GM12801 (cell line): Measurements from ENCODE around the gene INCENP.

Source experiments
- TF ChIP-seq, protein P1 (sequence below): IDR thresholded peaks from one replicate; pipeline ENCODE4 v1.5.1; 2011; ENCODE audit warnings: control low read depth; ENCODE audit not compliant: insufficient read length; ENCODE audit errors: extremely low read depth

The INCENP gene

DNA sequence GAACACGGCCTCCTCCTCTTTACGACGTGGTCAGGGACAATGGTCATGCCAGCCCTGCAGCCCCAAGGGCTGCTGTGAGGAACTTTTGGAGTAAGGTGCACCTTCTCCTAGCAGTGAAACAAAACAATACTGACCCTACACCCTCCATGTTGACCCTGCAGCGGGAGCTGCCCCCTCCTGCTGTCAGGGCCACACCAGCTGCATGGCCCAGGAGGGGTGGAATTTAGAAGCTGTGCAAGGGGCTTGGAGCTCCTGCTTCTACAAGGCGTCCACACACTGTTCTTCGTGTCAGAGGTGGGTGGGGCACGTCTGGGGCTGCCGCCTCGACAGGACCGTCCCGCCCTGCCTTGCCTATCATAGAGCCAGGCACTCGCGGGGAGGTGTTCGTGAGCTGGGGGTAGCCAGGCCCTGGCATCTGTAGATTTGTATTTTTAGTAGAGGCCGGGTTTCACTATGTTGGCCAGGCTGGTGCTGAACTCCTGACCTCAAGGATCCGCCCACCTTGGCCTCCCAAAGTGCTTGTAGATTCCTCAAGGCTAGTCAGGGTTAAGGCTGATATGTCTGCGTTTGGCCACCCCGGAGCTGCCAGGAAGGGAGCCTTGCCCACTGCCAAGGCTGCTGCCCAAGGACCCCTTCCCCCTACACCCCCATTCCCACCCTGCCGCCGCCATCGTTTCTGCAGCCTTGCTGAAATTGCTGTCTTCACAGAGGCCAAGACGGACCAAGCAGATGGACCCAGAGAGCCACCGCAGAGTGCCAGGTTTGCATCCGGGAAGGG lies 15.9 kb downstream of the INCENP start:
- TF ChIP-seq, protein P1, sequence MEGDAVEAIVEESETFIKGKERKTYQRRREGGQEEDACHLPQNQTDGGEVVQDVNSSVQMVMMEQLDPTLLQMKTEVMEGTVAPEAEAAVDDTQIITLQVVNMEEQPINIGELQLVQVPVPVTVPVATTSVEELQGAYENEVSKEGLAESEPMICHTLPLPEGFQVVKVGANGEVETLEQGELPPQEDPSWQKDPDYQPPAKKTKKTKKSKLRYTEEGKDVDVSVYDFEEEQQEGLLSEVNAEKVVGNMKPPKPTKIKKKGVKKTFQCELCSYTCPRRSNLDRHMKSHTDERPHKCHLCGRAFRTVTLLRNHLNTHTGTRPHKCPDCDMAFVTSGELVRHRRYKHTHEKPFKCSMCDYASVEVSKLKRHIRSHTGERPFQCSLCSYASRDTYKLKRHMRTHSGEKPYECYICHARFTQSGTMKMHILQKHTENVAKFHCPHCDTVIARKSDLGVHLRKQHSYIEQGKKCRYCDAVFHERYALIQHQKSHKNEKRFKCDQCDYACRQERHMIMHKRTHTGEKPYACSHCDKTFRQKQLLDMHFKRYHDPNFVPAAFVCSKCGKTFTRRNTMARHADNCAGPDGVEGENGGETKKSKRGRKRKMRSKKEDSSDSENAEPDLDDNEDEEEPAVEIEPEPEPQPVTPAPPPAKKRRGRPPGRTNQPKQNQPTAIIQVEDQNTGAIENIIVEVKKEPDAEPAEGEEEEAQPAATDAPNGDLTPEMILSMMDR = no peak

DNA sequence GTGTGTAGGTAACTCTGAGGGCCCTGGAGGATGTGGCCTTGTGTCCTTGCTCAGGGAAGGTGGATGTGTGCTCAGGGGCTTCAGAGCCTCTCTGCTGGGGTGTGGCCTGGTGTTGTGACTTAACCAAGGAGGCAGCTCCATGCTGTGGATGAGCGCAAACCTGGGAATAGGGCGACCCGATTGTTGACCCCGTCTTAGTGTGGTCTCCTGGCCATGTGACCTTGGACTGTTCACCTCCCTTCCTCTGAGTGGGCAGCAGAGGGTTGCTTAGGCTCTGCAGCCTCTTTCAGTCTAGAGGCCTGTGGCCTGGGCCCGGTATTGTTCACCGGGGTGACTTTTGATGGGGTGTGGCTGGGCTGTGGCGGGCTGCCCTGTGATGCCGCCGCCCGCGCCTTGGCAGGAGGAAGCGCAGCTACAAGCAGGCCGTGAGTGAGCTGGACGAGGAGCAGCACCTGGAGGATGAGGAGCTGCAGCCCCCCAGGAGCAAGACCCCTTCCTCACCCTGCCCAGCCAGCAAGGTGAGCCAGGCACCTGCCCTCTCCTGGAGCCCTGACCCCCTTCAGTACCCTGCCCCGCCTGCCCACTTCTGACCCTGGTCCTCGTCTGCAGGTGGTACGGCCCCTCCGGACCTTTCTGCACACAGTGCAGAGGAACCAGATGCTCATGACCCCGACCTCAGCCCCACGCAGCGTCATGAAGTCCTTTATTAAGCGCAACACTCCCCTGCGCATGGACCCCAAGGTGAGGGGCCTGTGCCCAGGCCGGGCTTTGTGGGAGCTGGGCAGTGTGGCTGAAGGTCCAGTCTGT lies 16.7 kb downstream of the INCENP start:
- TF ChIP-seq, protein P1 = no peak

DNA sequence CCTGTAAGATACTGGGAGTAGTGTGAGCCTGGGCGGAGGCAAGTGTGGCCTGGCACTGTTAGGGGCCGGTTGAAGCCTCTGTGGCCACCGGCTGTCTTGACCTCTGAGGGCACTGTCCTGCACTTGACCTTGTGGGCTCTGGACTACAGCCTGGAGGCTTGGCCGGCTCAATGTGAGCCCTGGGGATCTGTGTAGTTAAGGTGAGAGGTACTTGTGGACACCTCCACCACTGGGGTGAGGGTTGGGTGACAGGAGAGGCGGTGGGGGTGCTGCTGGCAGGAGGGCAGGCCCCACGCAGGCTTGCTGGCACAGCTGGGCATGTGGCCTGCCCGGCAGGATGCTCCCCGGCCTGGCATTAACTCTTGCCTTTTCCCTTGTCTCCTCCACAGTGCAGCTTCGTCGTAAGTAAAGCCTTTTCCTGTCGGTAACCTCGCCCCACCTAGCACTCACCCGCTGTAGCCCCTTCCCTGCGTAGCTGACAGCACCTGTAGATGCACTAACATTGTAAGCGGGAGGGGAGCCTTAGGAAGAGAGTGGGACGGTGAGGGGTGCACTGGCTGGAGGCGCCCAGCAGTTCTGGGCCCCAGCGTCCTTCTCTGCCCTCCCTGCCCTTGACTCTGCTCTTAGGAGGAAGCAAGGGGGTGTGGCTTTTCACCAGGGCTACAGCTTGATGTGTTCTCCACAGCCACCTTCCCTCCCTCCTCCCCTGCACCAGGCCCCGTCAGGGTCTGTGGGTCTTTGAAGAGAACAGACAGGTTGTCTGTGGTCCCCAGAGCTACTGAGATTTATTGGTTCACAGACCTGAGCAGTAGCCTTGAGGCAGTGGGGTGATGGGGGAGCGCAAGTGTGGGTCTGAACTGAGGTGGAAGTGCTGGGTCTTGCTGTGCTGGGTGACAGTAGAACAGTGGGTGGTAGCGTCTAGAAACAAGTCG lies 17.6 kb downstream of the INCENP start:
- TF ChIP-seq, protein P1 = no peak

DNA sequence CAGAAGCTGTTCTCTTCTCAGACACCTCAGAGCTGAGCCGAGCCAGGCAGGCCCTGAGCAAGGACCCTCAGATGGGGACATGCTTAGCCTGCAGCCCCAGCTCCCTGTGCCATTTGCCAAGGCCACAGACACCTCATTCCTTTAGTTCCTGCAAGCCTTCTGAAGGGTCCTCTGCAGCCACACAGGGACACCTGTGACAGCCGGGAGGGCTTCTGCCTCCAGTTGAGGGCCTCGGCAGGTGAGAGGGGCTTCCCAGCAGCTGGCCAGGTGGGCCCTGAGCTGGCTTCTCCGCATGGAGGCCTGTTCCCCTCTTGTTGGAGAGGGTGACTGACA lies 18.2 kb downstream of the INCENP start:
- TF ChIP-seq, protein P1 = no peak

DNA sequence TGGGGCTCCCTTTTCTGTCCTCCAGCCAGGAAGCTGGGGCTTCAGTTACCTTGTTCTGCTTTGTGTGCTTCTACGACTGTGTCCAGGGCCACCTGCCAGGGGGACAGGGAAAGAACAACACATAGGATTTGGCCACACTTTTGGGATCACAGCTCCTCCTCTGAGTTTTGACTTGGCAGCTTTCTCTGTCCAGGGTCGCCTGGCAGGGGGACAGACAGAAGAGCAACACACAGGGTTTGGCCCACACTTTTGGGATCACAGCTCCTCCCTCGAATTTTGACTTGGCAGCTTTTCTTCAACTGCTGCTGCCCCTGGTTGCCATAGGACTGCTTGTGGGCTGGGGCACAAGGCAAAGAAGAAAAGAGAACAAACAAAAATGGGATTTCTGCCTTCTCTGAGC lies 19.1 kb downstream of the INCENP start:
- TF ChIP-seq, protein P1 = no peak

DNA sequence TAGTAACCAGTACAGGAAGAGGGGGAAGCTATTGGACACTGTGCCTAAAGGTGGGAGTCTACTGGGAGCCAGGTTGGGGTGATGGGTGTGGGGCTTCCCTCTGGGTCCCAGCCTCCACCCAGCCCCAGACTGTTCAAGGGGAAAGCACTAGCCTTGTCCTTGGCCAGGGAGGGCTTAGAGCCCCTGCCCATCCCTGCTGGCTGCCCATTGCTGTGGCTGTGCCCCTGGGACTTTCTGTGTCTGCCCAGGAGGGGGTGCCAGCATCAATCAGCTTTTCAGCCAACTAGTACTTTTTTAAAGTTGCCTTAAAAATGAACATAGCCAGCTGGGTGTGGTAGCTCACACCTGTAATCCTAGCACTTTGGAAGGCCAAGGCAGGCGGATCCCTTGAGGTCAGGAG lies 19.9 kb downstream of the INCENP start:
- TF ChIP-seq, protein P1 = no peak
